OCI-LY3 (cell line): ENCODE measurements around the gene RELT.

ENCODE experiments used
- H2AFZ ChIP-seq: fragments of 200-600, 300-600 bp; shearing (Covaris generic); 2 replicates; pipeline ENCODE4 v1.6.0; 2014; ENCODE audit warnings: antibody characterized with exemption, low read depth, low read length
- H3K27ac ChIP-seq: fragments of 200-600, 300-600 bp; sonication (generic); 2 replicates; pipeline ENCODE4 v1.5.1; 2014; ENCODE audit warnings: mild to moderate bottlenecking, low read length, moderate library complexity, mixed read lengths
- H3K27me3 ChIP-seq: fragments of 200-600, 300-600 bp; sonication (generic); 2 replicates; pipeline ENCODE4 v1.6.1; 2014; ENCODE audit warnings: low read depth, low read length, mixed read lengths
- H3K36me3 ChIP-seq: fragments of 200-600, 300-600 bp; sonication (generic); replicated peaks from 2 replicates; pipeline ENCODE3; 2014; ENCODE audit warnings: low read depth, low read length, mixed read lengths
- H3K4me1 ChIP-seq: fragments of 300-600, 200-600 bp; sonication (generic); 2 replicates; pipeline ENCODE4 v1.6.1; 2014; ENCODE audit warnings: low read length, mixed read lengths
- H3K4me2 ChIP-seq: fragments of 200-600, 300-600 bp; sonication (generic); 2 replicates; pipeline ENCODE4 v1.6.1; 2014; ENCODE audit warnings: low read length, mixed read lengths
- H3K4me3 ChIP-seq: fragments of 300-600, 200-600 bp; sonication (generic); 2 replicates; pipeline ENCODE4 v1.5.1; 2014; ENCODE audit warnings: antibody characterized with exemption, mild to moderate bottlenecking, low read length, moderate library complexity
- H3K79me2 ChIP-seq: fragments of 300-600, 200-600 bp; shearing (Covaris generic); 2 replicates; pipeline ENCODE4 v1.6.1; 2014; ENCODE audit warnings: mild to moderate bottlenecking, low read length, mixed read lengths
- H3K9ac ChIP-seq: fragments of 300-600, 200-600 bp; shearing (Covaris generic); 2 replicates; pipeline ENCODE4 v1.6.0; 2014; ENCODE audit warnings: mild to moderate bottlenecking, low read length, moderate library complexity
- H3K9me3 ChIP-seq: fragments of 200-600, 300-600 bp; shearing (Covaris generic); 2 replicates; pipeline ENCODE4 v1.6.1; 2014; ENCODE audit warnings: low read length, mixed read lengths; ENCODE audit not compliant: insufficient read depth
- H4K20me1 ChIP-seq: fragments of 200-600, 300-600 bp; sonication (generic); 2 replicates; pipeline ENCODE4 v1.6.1; 2016; ENCODE audit warnings: low read length, mixed read lengths; ENCODE audit not compliant: insufficient read depth
- EZH2phosphoT487 ChIP-seq: fragments of 200-600 bp; shearing (Covaris generic); IDR thresholded peaks from 2 replicates; pipeline ENCODE4 v1.6.1; 2018; ENCODE audit warnings: antibody characterized with exemption, mixed run types, low read depth
- TF ChIP-seq, protein P1 (sequence below): fragments of 200-600, 300-600 bp; sonication (generic); IDR thresholded peaks from 2 replicates; pipeline ENCODE4 v1.5.1; 2014; ENCODE audit warnings: antibody characterized with exemption, low read length, low read depth

RELT gene

GRCh38 chr11:73382747-73383146, 6.5 kb downstream of the RELT start:
- Histone ChIP-seq H2AFZ (no peak overlapping the region), H3K9me3 (no peaks in the 10 kb centered on the region), H3K4me3 (peak overlapping the region; percentile 8; the same call in 1 of the 2 replicates), H3K9ac (peak overlapping the region; percentile 8; the same call in 1 of the 2 replicates), H3K79me2 (peaks cover 100% of the 10 kb centered on the region), H3K36me3 (no peaks in the 10 kb centered on the region), H3K27me3 (no peaks in the 10 kb centered on the region), H3K4me2 (peak overlapping the region; percentile 57), H3K27ac (peak overlapping the region; percentile 82), H3K4me1 (peaks cover 76% of the 10 kb centered on the region), H4K20me1 (peaks cover 53% of the 10 kb centered on the region)
- TF ChIP-seq, protein P1, sequence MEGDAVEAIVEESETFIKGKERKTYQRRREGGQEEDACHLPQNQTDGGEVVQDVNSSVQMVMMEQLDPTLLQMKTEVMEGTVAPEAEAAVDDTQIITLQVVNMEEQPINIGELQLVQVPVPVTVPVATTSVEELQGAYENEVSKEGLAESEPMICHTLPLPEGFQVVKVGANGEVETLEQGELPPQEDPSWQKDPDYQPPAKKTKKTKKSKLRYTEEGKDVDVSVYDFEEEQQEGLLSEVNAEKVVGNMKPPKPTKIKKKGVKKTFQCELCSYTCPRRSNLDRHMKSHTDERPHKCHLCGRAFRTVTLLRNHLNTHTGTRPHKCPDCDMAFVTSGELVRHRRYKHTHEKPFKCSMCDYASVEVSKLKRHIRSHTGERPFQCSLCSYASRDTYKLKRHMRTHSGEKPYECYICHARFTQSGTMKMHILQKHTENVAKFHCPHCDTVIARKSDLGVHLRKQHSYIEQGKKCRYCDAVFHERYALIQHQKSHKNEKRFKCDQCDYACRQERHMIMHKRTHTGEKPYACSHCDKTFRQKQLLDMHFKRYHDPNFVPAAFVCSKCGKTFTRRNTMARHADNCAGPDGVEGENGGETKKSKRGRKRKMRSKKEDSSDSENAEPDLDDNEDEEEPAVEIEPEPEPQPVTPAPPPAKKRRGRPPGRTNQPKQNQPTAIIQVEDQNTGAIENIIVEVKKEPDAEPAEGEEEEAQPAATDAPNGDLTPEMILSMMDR: no peak
- TF ChIP-seq EZH2phosphoT487: no peak

GRCh38 chr11:73383249-73384124, 7.3 kb downstream of the RELT start:
- Histone ChIP-seq H3K4me3 (peak overlapping the region; percentile 8; the same call in 1 of the 2 replicates), H3K27ac (peak overlapping the region; percentile 82), H3K36me3 (no peaks in the 10 kb centered on the region), H3K4me2 (peak overlapping the region; percentile 57), H3K9ac (peak overlapping the region; percentile 8; the same call in 1 of the 2 replicates), H3K9me3 (no peaks in the 10 kb centered on the region), H3K4me1 (peaks cover 69% of the 10 kb centered on the region), H2AFZ (no peak overlapping the region), H3K79me2 (peaks cover 100% of the 10 kb centered on the region), H3K27me3 (no peaks in the 10 kb centered on the region), H4K20me1 (peaks cover 51% of the 10 kb centered on the region)
- TF ChIP-seq, protein P1: peak; percentile 27
- no peak for TF ChIP-seq EZH2phosphoT487

DNA sequence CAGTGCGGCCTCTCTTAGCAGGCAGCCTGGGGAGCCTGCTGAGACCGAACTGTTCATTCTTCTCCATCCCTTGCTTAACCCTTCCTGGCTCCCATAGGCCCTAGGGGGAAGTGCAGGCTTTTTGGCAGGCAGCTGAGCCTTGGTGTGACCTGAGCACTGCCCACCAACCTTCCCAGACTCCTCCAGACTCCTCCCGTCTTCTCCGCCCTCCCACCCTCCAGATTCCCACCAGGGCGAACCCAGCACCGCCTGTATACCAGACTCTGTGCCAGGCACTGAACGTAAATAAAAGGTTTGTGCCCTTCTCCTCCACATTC, 7.9 kb downstream of the RELT start:
- H3K36me3 ChIP-seq: no peaks in the 10 kb centered on the region
- TF ChIP-seq, protein P1: no peak
- TF ChIP-seq EZH2phosphoT487: no peak
- H3K27ac ChIP-seq: peak overlapping the region; percentile 82
- no peak overlapping the region; the same call in 1 of the 2 replicates for H3K4me3 ChIP-seq
- H2AFZ ChIP-seq: no peak overlapping the region
- H3K9ac ChIP-seq: peak overlapping the region; percentile 65; the same call in 1 of the 2 replicates
- H3K4me2 ChIP-seq: peak overlapping the region; percentile 81
- H3K27me3 ChIP-seq: no peaks in the 10 kb centered on the region
- peaks cover 64% of the 10 kb centered on the region for H3K4me1 ChIP-seq
- peaks cover 99% of the 10 kb centered on the region for H3K79me2 ChIP-seq
- peaks cover 45% of the 10 kb centered on the region for H4K20me1 ChIP-seq
- no peaks in the 10 kb centered on the region for H3K9me3 ChIP-seq

- H3K79me2 ChIP-seq: peaks cover 99% of the 10 kb centered on the region
- no peaks in the 10 kb centered on the region for H3K9me3 ChIP-seq
- peaks cover 61% of the 10 kb centered on the region for H3K4me1 ChIP-seq
- H3K9ac ChIP-seq: peak overlapping the region; percentile 65; the same call in 1 of the 2 replicates
- peak overlapping the region; percentile 82 for H3K27ac ChIP-seq
- peaks cover 45% of the 10 kb centered on the region for H4K20me1 ChIP-seq
- TF ChIP-seq EZH2phosphoT487: no peak
- TF ChIP-seq, protein P1: no peak
- H3K36me3 ChIP-seq: no peaks in the 10 kb centered on the region
- peak overlapping the region; percentile 81 for H3K4me2 ChIP-seq
- H3K4me3 ChIP-seq: peak overlapping the region; percentile 59
- no peak overlapping the region for H2AFZ ChIP-seq
- H3K27me3 ChIP-seq: no peaks in the 10 kb centered on the region
Measured at GRCh38 chr11:73384531-73384871, 8.3 kb downstream of the RELT start.
